ENCODE measurements around the gene CCDC138.
"Not testable (repeated sequence)": the region's sequence is repeated elsewhere in the genome, so short reads cannot be mapped to it uniquely, and the experiment has no call there.

CCDC138 gene

GRCh38 chr2:108786354-108787215 lies at the start of gene CCDC138:
Gene CCDC138 (plus strand): TSS chr2:108786771. CDS start chr2:108786823, 52 bp downstream.
- peak; percentile 88 for DNase-seq (ENCODE audit: low spot score)

GRCh38 chr2:108757973-108758372 lies 28.6 kb upstream of the CCDC138 start:
- DNase-seq (ENCODE audit: low spot score) = not testable (repeated sequence)

GRCh38 chr2:108762618-108763017 lies 24.0 kb upstream of the CCDC138 start:
- DNase-seq (ENCODE audit: low spot score) = not testable (repeated sequence)

- DNase-seq (ENCODE audit: low spot score) = not testable (repeated sequence)
Observed at GRCh38 chr2:108766671-108767070, 19.9 kb upstream of the CCDC138 start.

- not testable (repeated sequence) for DNase-seq (ENCODE audit: low spot score)
Observed at GRCh38 chr2:108767859-108768258, 18.7 kb upstream of the CCDC138 start.

GRCh38 chr2:108776475-108776874 lies 10.1 kb upstream of the CCDC138 start:
- DNase-seq (ENCODE audit: low spot score) = no peak

GRCh38 chr2:108778857-108779256 lies 7.7 kb upstream of the CCDC138 start:
- DNase-seq (ENCODE audit: low spot score) = no peak

GRCh38 chr2:108786008-108786353 lies 590 bp upstream of the CCDC138 start:
- no peak for DNase-seq (ENCODE audit: low spot score)

- no peak for DNase-seq (ENCODE audit: low spot score)
Observed at GRCh38 chr2:108787216-108787541, 608 bp downstream of the CCDC138 start.

GRCh38 chr2:108803045-108803736 lies 16.6 kb downstream of the CCDC138 start:
- DNase-seq (ENCODE audit: low spot score) = no peak

- DNase-seq (ENCODE audit: low spot score) = no peak
Observed at GRCh38 chr2:108805032-108805431, 18.5 kb downstream of the CCDC138 start.

GRCh38 chr2:108805782-108806181 lies 19.2 kb downstream of the CCDC138 start:
- no peak for DNase-seq (ENCODE audit: low spot score)

GRCh38 chr2:108806371-108807113 lies 20.0 kb downstream of the CCDC138 start:
- no peak for DNase-seq (ENCODE audit: low spot score)

- no peak for DNase-seq (ENCODE audit: low spot score)
Observed at GRCh38 chr2:108809936-108810335, 23.4 kb downstream of the CCDC138 start.

- no peak for DNase-seq (ENCODE audit: low spot score)
Observed at GRCh38 chr2:108810993-108811957, 24.7 kb downstream of the CCDC138 start.

GRCh38 chr2:108813732-108814131 lies 27.2 kb downstream of the CCDC138 start:
- DNase-seq (ENCODE audit: low spot score) = no peak

- no peak for DNase-seq (ENCODE audit: low spot score)
Observed at GRCh38 chr2:108820482-108820881, 33.9 kb downstream of the CCDC138 start.

- DNase-seq (ENCODE audit: low spot score) = no peak
Observed at GRCh38 chr2:108823286-108823685, 36.7 kb downstream of the CCDC138 start.

- DNase-seq (ENCODE audit: low spot score) = no peak
Observed at GRCh38 chr2:108824316-108825070, 37.9 kb downstream of the CCDC138 start.

GRCh38 chr2:108825254-108825653 lies 38.7 kb downstream of the CCDC138 start:
- DNase-seq (ENCODE audit: low spot score) = no peak

GRCh38 chr2:108825736-108826135 lies 39.2 kb downstream of the CCDC138 start:
- no peak for DNase-seq (ENCODE audit: low spot score)
